GM21526 (cell line): ENCODE measurements around the gene MANBA.
"Not testable (repeated sequence)": the region's sequence is repeated elsewhere in the genome, so short reads cannot be mapped to it uniquely, and the experiment has no call there.

Experiments
- ATAC-seq: cut with Tn5 transposase; IDR thresholded peaks from one replicate; pipeline ENCODE4 v1.9.1; 2021; ENCODE audit warnings: moderate library complexity; ENCODE audit not compliant: unreplicated experiment, low FRiP score

Gene MANBA

GRCh38 chr4:102627831-102628523 is 132.8 kb downstream of the MANBA start:
- no peak for ATAC-seq

- peak; percentile 83 for ATAC-seq
Observed at GRCh38 chr4:102625232-102625930, 135.4 kb downstream of the MANBA start.

GRCh38 chr4:102624505-102624904 is 136.3 kb downstream of the MANBA start:
- no peak for ATAC-seq

GRCh38 chr4:102623622-102624021 is 137.1 kb downstream of the MANBA start:
- no peak for ATAC-seq

- ATAC-seq, result no peak
Observed at GRCh38 chr4:102620697-102621497, 139.9 kb downstream of the MANBA start.

- not testable (repeated sequence) for ATAC-seq
Observed at GRCh38 chr4:102619776-102620631, 140.8 kb downstream of the MANBA start.

- ATAC-seq, result not testable (repeated sequence)
Observed at GRCh38 chr4:102619021-102619420, 141.7 kb downstream of the MANBA start.

- ATAC-seq, result no peak
Observed at GRCh38 chr4:102616636-102617035, 144.1 kb downstream of the MANBA start.

GRCh38 chr4:102614801-102615200 is 146.0 kb downstream of the MANBA start:
- no peak for ATAC-seq

GRCh38 chr4:102612824-102613366 is 147.9 kb downstream of the MANBA start:
- no peak for ATAC-seq

GRCh38 chr4:102612210-102612609 is 148.6 kb downstream of the MANBA start:
- no peak for ATAC-seq

- no peak for ATAC-seq
Observed at GRCh38 chr4:102610476-102610875, 150.3 kb downstream of the MANBA start.

- no peak for ATAC-seq
Observed at GRCh38 chr4:102610007-102610406, 150.8 kb downstream of the MANBA start.

GRCh38 chr4:102608190-102608589 is 152.6 kb downstream of the MANBA start:
- no peak for ATAC-seq

GRCh38 chr4:102606846-102607450 is 153.8 kb downstream of the MANBA start:
- no peak for ATAC-seq

- no peak for ATAC-seq
Observed at GRCh38 chr4:102606261-102606660, 154.5 kb downstream of the MANBA start.

GRCh38 chr4:102604222-102604940 is 156.4 kb downstream of the MANBA start:
- no peak for ATAC-seq

- no peak for ATAC-seq
Observed at GRCh38 chr4:102601586-102602227, 159.1 kb downstream of the MANBA start.

GRCh38 chr4:102600689-102601088 is 160.1 kb downstream of the MANBA start:
- ATAC-seq, result no peak
